Activated CD8-positive, alpha-beta memory T cell treated with anti-CD3 and anti-CD28 coated beads, Interleukin-2, amount 10 ng/mL, durations not matched to agents 7 days and 5 days (primary cell): ENCODE measurements around the gene LRP1B. TPM values are rescaled to one million over a fixed set of nuclear protein-coding genes. Genes with fewer than 3 reads are reported as not detected.

Experiments used
- ATAC-seq: fragments of 150-1000 bp; cut with Tn5 transposase; one replicate; pipeline ENCODE4 v1.10.0; 2021; ENCODE audit warnings: moderate library complexity
- CTCF ChIA-PET: fragments of 350-600 bp; sonication (Branson Sonifier 250); formaldehyde crosslinking; loops from one replicate; lab custom pipeline; 2021; ENCODE audit warnings: antibody characterized with exemption; lab: Charles Lee
- DNase-seq: peaks from one replicate; pipeline ENCODE4 v3.0.0-alpha.2; 2020
- H3K27ac Mint-ChIP-seq: one replicate; pipeline ENCODE4 v1.8.0; 2021; ENCODE audit warnings: mild to moderate bottlenecking, mixed read lengths
- H3K27me3 Mint-ChIP-seq: one replicate; pipeline ENCODE4 v1.8.0; 2021; ENCODE audit warnings: mixed read lengths
- H3K36me3 Mint-ChIP-seq: one replicate; pipeline ENCODE4 v1.8.0; 2021; ENCODE audit warnings: mild to moderate bottlenecking, mixed read lengths
- H3K4me1 Mint-ChIP-seq: one replicate; pipeline ENCODE4 v1.8.0; 2021; ENCODE audit warnings: mixed read lengths
- H3K4me3 Mint-ChIP-seq: one replicate; pipeline ENCODE4 v1.8.0; 2021; ENCODE audit warnings: mild to moderate bottlenecking, moderate library complexity, mixed read lengths
- H3K9me3 Mint-ChIP-seq: one replicate; pipeline ENCODE4 v1.8.0; 2022; ENCODE audit warnings: low read depth, mixed read lengths
- total RNA-seq, 2 experiments: library from RNA; stranded (reverse); gene quantifications; one replicate each; pipeline ENCODE4 v1.2.3, GENCODE V29; 2021

Gene LRP1B
- total RNA-seq, 2 experiments from 2014 or later, result not detected

- Mint-ChIP-seq H3K27me3 (no peaks in the 10 kb centered on the region), H3K9me3 (peaks cover 2% of the 10 kb centered on the region), H3K4me3 (no peak overlapping the region), H3K4me1 (no peaks in the 10 kb centered on the region), H3K27ac (no peak overlapping the region), H3K36me3 (no peaks in the 10 kb centered on the region)
- ATAC-seq (no peak), DNase-seq (no peak)
- CTCF ChIA-PET, result no interaction called here
Observed at GRCh38 chr2:140539242-140539875, 1591.5 kb downstream of the LRP1B start.

DNA sequence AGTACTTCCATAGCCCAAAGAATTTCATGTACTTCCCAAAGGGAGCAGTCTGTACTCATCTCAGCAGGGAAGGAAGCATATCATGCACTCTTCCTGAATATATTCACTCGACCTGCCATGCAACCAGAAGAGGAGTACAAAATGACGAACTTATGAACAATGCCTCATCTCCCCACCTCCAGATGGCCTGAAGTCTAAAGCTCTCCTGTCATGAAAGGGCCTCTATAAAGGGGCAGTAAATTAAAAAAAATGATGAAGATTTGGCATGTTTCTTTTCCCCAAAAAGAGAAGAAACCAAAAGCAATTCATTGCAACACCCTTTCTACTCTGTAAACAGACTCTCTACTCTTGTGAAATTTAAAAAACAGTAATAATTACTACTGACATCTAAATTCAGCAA lies 1601.1 kb downstream of the LRP1B start:
- no peak overlapping the region for H3K27ac Mint-ChIP-seq
- ATAC-seq (no peak), DNase-seq (no peak)
- H3K27me3 Mint-ChIP-seq, result no peaks in the 10 kb centered on the region
- CTCF ChIA-PET, result no interaction called here
- H3K4me1 Mint-ChIP-seq, result no peaks in the 10 kb centered on the region
- peaks cover 11% of the 10 kb centered on the region for H3K9me3 Mint-ChIP-seq
- H3K4me3 Mint-ChIP-seq, result no peak overlapping the region
- no peaks in the 10 kb centered on the region for H3K36me3 Mint-ChIP-seq

DNA sequence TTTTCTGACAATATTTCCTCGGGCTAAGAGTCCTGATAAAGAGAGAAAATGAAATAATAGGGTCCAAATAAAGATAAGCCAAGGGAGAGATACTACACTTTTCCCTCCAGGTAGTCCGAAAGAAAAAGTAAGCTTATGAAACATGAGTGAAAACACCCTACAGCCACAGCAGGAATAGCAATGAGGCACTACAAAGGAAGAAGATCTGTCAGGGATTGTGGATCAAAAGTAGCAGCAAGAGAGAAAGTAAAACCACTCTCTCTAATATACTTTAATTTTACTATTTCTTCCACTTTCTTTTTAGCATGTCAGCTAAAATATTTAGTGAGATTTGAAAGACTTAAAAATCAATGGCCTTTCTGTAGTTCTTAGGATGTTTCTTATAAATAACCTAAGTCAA lies 1601.8 kb downstream of the LRP1B start:
- Mint-ChIP-seq H3K4me3 (no peak overlapping the region), H3K9me3 (peaks cover 13% of the 10 kb centered on the region), H3K27me3 (no peaks in the 10 kb centered on the region), H3K36me3 (no peaks in the 10 kb centered on the region), H3K4me1 (no peaks in the 10 kb centered on the region), H3K27ac (no peak overlapping the region)
- no peak for DNase-seq
- ATAC-seq, result no peak
- CTCF ChIA-PET, result no interaction called here

DNA sequence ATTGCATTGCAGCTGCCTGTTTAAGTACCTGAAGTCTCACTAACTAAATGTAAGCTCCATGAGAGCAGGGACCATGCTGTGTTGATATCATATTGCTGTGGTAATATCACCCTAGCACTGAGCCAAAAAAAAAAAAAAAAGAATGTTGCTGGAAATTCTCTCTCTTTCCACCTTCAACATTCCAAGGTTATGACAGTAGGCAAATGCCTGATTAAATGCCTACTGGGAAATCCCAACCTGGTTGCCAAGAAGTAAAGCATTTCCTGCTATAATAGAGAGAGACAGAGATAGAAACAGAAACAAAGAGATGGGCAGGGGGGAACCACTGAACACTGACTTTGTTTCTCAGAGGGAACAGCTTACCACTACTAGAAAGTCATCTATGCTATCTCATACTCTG lies 1604.2 kb downstream of the LRP1B start:
- Mint-ChIP-seq H3K36me3 (no peaks in the 10 kb centered on the region), H3K4me1 (no peaks in the 10 kb centered on the region), H3K27ac (no peak overlapping the region), H3K4me3 (no peak overlapping the region), H3K27me3 (no peaks in the 10 kb centered on the region), H3K9me3 (peaks cover 24% of the 10 kb centered on the region)
- DNase-seq, result no peak
- CTCF ChIA-PET, result no interaction called here
- ATAC-seq, result no peak

DNA sequence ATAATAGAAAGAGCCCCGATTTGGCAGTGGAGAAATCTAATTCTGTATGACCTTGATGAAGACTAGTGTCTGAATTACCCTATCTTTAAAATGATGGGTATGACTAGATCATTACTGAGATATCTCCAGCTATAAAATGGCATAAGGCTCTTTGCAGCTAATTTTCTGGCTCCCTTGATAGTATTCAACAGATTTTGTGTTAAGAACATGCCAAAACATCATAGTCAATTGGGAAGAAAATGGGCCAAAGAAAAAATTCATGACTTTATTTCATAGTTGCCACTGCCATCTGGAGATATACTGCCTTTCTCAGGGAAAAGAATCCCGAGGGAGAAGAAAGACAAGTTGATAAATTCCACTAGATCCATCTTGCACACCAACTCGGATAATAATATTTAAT lies 1618.7 kb downstream of the LRP1B start:
- ATAC-seq (no peak), DNase-seq (no peak)
- Mint-ChIP-seq H3K36me3 (no peaks in the 10 kb centered on the region), H3K4me1 (no peaks in the 10 kb centered on the region), H3K27ac (no peak overlapping the region), H3K27me3 (no peaks in the 10 kb centered on the region), H3K9me3 (peaks cover 6% of the 10 kb centered on the region), H3K4me3 (no peak overlapping the region)
- CTCF ChIA-PET, result no interaction called here

DNA sequence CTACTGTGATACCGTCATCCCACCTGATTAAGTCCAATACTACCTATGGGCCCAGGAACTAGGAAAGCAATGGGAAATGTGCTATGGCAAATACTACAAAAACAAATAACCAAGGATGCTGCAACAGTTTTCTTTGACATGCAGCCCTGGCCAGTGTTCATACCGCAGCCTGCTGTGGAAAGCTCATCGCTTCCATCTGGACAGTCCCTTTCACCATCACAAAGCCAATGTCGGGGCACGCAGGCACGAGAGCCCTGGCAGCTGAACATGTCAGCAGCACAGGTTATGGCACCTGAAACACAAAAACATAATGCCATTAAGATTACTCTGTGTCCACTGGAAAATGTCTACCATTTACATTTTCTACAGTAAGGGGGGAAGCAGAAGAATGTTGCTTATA lies 1621.1 kb downstream of the LRP1B start:
- H3K27ac Mint-ChIP-seq, result no peak overlapping the region
- peaks cover 6% of the 10 kb centered on the region for H3K9me3 Mint-ChIP-seq
- no peaks in the 10 kb centered on the region for H3K36me3 Mint-ChIP-seq
- H3K4me3 Mint-ChIP-seq, result no peak overlapping the region
- ATAC-seq (no peak), DNase-seq (no peak)
- CTCF ChIA-PET, result no interaction called here
- H3K27me3 Mint-ChIP-seq, result no peaks in the 10 kb centered on the region
- H3K4me1 Mint-ChIP-seq, result no peaks in the 10 kb centered on the region

DNA sequence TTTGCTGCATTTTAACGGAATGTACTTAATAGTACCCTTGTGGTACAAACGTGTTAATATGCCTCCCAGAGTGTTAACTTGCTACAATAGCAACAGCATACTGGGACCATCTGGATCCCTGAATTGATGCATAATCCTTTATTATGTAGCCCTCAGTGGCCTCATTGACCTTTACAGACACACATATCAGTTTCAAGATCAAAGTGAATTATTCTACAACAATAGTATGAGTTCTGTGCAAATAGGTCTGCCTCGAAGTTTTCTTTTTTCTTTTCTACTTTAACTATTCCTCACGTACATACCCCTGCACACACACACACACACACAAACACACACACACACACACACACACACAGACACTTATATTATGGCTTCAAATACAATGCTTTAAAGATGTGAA lies 1622.1 kb downstream of the LRP1B start:
- no peak overlapping the region for H3K27ac Mint-ChIP-seq
- peaks cover 6% of the 10 kb centered on the region for H3K9me3 Mint-ChIP-seq
- no peaks in the 10 kb centered on the region for H3K36me3 Mint-ChIP-seq
- CTCF ChIA-PET, result no interaction called here
- DNase-seq, result no peak
- no peak overlapping the region for H3K4me3 Mint-ChIP-seq
- no peak for ATAC-seq
- H3K27me3 Mint-ChIP-seq, result no peaks in the 10 kb centered on the region
- no peaks in the 10 kb centered on the region for H3K4me1 Mint-ChIP-seq

DNA sequence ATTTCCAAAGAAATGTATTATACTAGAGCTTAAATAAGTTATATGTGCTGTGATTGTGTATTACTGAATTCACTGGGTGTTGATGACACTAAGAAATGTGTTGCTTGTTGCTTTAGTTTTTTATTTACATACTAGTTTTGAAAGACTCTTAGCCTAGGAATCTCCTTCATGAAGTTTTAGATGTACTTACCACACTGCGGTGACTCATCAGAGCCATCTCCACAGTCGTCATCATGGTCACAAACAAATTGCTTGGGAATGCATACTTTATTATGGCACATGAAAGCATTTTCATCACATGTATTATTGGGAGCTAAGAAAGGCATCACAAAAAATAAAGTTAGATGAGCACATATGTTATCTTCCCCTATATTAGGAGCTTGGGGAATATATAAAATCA lies 1624.2 kb downstream of the LRP1B start:
- ATAC-seq, result no peak
- Mint-ChIP-seq H3K4me1 (no peaks in the 10 kb centered on the region), H3K9me3 (peaks cover 3% of the 10 kb centered on the region), H3K27me3 (no peaks in the 10 kb centered on the region), H3K4me3 (no peak overlapping the region), H3K36me3 (no peaks in the 10 kb centered on the region), H3K27ac (no peak overlapping the region)
- CTCF ChIA-PET, result no interaction called here
- no peak for DNase-seq

DNA sequence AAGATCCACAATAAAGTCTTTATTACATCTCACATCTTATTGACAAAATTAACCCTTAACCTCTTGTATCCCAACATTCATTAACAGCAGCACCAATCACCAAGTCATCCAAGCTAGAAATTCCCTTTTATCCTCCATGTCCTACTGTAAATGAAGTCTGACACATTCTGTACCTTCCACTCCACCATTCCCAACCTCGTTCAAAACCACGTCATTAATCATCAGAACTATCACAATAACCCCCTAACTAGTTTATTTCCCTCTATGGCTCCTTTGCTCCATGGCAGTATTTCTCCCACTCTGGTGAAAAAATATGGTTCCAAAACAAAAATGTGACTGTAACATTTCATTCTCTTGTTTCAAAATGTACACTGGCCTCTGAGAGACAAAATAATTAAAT lies 1626.2 kb downstream of the LRP1B start:
- H3K36me3 Mint-ChIP-seq, result no peaks in the 10 kb centered on the region
- no peak for ATAC-seq
- CTCF ChIA-PET, result no interaction called here

DNA sequence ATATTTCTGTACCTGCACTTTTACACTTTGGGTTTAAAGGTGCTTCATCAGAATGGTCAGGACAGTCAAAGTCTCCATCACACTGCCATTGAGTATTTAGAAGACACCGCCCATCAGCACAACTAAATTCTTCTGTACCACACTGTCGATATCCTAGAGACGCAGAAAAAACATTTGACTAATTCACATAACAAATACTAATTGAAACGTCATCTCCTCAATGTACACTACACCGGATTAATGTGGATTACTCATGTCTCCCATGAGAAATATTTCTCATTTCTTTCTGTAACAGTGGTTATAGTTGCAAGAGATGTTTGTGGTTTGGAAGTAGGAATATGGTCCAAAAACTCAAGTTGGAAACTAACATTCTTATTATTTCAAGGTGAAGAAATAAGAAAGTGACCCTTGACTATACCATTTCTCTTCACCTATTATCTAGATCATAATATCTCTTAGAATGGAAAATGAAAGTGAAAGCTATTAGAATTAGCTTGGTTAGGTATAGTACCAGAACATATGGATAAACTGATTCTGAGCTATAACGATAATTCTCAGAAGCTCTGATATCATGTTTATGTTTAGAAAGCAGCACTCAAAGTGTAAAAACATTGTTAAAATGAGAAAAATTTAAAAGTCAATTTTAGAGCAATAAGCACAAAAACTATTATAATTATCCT lies 1627.7 kb downstream of the LRP1B start:
- Mint-ChIP-seq H3K27me3 (no peaks in the 10 kb centered on the region), H3K27ac (no peak overlapping the region), H3K4me1 (no peaks in the 10 kb centered on the region), H3K4me3 (no peak overlapping the region), H3K9me3 (peaks cover 5% of the 10 kb centered on the region), H3K36me3 (no peaks in the 10 kb centered on the region)
- DNase-seq (no peak), ATAC-seq (no peak)
- CTCF ChIA-PET, result no interaction called here

More for the DNA sequence above, 1626.2 kb downstream of the LRP1B start:
- H3K9me3 Mint-ChIP-seq, result peaks cover 7% of the 10 kb centered on the region
- no peak overlapping the region for H3K27ac Mint-ChIP-seq
- no peak for DNase-seq
- no peaks in the 10 kb centered on the region for H3K27me3 Mint-ChIP-seq
- no peak overlapping the region for H3K4me3 Mint-ChIP-seq
- no peaks in the 10 kb centered on the region for H3K4me1 Mint-ChIP-seq

DNA sequence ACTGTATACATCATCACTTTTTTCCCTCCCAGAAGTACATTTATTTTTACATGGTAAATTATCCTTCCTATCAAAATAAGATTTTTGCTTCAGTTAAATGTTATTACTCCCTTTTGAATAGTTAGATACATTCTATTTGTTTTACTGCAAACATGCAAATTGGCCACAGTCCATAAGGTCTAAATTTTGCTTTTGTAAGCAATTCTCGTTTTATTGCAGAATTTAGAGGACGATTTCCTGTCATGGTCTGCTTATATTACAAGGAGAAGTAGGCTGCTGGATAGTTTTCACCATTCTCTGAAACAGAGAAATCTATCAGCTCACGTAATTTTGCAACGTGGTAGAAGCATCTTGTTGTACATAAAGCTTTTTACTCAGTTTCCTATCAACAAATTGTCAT lies 1632.5 kb downstream of the LRP1B start:
- H3K27me3 Mint-ChIP-seq, result no peaks in the 10 kb centered on the region

GRCh38 chr2:140496714-140497113 lies 1634.1 kb downstream of the LRP1B start:
- H3K27ac Mint-ChIP-seq, result no peak overlapping the region
- H3K4me3 Mint-ChIP-seq, result no peak overlapping the region
- ATAC-seq (no peak), DNase-seq (no peak)
- no peaks in the 10 kb centered on the region for H3K4me1 Mint-ChIP-seq
- no peaks in the 10 kb centered on the region for H3K27me3 Mint-ChIP-seq
- CTCF ChIA-PET, result no interaction called here
- peaks cover 5% of the 10 kb centered on the region for H3K9me3 Mint-ChIP-seq
- no peaks in the 10 kb centered on the region for H3K36me3 Mint-ChIP-seq

More for the DNA sequence above, 1632.5 kb downstream of the LRP1B start:
- Mint-ChIP-seq H3K9me3 (peaks cover 5% of the 10 kb centered on the region), H3K36me3 (no peaks in the 10 kb centered on the region), H3K4me3 (no peak overlapping the region), H3K4me1 (no peaks in the 10 kb centered on the region), H3K27ac (no peak overlapping the region)
- DNase-seq (no peak), ATAC-seq (no peak)
- CTCF ChIA-PET, result no interaction called here

DNA sequence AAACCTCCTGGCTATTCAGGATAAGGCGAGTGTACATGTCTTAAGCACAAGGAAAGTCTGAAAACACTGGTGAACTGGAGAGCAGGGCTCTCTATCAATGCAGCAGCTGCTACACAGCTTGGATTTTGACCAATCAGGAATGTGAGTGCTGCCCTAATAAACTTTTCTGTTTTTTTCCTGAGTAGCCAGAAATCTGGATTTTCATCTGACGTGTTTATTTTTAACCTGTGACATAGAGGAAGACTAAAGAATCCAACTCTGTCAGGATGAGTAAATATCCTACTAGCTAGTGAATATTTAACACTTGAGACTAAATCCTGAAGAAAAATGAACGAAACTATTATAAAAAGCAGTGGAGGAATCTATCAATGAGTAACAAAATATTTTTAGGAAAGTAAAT lies 1638.9 kb downstream of the LRP1B start:
- Mint-ChIP-seq H3K36me3 (no peaks in the 10 kb centered on the region), H3K9me3 (no peaks in the 10 kb centered on the region), H3K27me3 (no peaks in the 10 kb centered on the region), H3K4me3 (no peak overlapping the region), H3K4me1 (no peaks in the 10 kb centered on the region), H3K27ac (no peak overlapping the region)
- ATAC-seq, result no peak
- CTCF ChIA-PET, result no interaction called here
- no peak for DNase-seq

- H3K36me3 Mint-ChIP-seq, result no peaks in the 10 kb centered on the region
- no peak overlapping the region for H3K4me3 Mint-ChIP-seq
- ATAC-seq (no peak), DNase-seq (no peak)
- H3K4me1 Mint-ChIP-seq, result no peaks in the 10 kb centered on the region
- H3K27me3 Mint-ChIP-seq, result no peaks in the 10 kb centered on the region
- no peaks in the 10 kb centered on the region for H3K9me3 Mint-ChIP-seq
- CTCF ChIA-PET, result no interaction called here
- no peak overlapping the region for H3K27ac Mint-ChIP-seq
Observed at GRCh38 chr2:140489193-140489592, 1641.6 kb downstream of the LRP1B start.
